ENCODE results near the gene BRAP.
"Not testable (repeated sequence)": the region's sequence is repeated elsewhere in the genome, so short reads cannot be mapped to it uniquely, and the experiment has no call there.

BRAP gene

GRCh38 chr12:111616177-111616623 lies 69.6 kb downstream of the BRAP start:
- no peak for DNase-seq (ENCODE audit: low spot score)

- DNase-seq (ENCODE audit: low spot score) = no peak
Observed at GRCh38 chr12:111607239-111607638, 78.5 kb downstream of the BRAP start.

DNA sequence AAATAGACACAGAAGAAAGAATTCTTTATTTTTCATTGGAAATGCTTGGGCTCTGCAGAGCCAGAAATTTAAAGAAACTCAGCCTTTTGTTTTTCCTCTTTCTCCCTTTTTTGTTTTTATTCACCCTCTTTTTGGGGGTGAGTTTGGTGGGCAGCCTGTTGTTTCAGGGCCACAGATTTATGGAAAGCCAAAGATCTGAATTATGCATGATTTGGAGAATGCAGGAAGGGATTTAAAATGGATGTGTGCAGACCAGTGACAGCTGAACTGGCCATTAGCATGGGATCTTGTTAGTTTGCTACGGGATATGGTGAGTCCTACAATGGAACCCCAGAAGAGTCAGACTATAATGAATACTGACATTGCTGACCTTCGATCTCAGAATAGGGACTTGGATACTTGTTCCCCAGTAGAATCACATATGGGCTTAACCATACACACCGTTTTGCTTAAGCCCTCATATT lies 79.0 kb downstream of the BRAP start:
- DNase-seq (ENCODE audit: low spot score) = no peak

DNA sequence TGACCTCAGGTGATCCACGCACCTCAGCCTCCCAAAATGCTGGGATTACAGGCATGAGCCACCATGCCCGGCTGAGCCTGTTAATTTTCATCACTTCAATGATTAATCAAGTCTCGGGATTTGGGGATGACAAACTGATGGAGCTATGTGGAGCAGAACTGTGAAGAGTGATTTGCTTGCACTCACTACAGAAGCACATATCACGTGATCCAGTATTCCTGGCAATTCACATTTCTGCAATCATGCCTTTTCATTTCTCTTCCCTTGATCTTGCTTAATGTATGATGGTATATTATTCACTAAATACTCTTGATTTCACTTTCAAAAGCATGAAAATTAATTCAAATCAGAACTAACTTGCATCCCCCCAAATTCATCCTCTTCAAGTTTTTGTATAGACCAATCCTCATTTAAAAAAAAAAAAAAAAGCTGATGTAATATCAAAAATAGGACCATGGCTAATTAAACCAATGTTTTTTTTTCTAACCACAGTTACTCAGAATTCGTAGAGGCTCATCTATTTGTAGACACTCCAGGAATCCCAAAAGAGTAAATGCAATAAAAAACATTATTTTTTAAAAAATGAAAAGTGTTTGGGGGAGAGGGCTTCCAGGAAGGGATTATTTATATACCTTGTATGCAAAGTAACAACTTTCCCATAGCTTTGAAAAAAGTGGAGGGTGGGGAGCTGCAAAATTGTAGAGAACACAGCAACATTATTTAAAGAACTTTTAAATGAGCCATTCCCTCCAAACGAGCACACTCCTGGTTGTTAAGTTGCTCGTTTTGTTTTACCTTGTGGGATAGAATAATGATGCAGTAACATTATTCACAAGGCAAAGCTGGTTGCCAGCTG lies 79.6 kb downstream of the BRAP start:
- no peak for DNase-seq (ENCODE audit: low spot score)

DNA sequence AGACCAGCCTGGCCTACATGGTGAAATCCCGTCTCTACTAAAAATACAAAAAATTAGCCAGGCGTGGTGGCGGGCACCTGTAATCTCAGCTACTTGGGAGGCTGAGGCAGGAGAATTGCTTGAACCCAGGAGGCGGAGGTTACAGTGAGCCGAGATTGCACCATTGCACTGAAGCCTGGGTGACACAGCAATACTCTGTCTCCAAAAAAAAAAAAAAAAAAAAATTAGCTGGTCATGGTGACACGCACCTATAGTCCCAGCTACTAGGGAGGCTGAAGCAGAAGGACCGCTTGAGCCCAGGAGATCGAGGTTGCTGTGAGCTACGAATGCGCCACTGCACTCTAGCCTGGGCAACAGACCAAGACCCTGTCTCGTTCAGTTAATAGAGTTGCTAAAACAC lies 82.9 kb downstream of the BRAP start:
- not testable (repeated sequence) for DNase-seq (ENCODE audit: low spot score)

DNA sequence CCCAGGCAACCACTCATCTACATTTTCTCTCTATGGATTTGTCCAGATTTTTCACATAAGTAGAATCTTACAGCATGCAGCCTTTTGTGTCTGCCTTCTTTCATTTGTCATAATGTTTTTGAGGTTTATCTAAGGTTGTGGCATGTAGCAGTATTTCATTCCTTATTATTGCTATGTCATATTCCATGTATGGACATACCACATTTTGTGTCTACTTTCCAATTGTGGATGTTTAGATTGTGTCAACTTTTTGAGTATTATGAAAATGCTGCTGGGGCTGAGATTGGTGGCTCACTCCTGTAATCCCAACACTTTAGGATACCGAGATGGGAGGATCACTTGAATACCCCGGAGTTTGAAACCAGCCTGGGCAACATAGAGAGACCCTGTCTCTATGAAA lies 83.4 kb downstream of the BRAP start:
- no peak for DNase-seq (ENCODE audit: low spot score)

DNA sequence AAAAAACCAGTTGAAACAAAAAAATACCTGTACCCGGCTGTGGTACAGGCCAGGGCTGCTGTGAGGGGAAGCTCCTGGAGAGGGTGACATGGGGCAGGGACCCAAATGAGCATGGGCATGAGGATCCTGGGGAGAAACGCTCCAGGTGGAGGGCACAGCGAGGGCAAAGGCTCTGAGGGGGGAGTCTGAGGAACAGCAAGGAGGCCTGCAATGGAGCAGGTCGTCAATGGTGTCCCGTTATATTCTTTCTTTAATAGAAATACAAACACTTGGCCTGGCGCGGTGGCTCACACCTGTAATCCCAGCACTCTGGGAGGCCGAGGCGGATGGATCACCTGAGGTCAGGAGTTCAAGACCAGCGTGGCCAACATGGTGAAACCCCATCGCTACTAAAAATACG lies 84.8 kb downstream of the BRAP start:
- DNase-seq (ENCODE audit: low spot score) = not testable (repeated sequence)

DNA sequence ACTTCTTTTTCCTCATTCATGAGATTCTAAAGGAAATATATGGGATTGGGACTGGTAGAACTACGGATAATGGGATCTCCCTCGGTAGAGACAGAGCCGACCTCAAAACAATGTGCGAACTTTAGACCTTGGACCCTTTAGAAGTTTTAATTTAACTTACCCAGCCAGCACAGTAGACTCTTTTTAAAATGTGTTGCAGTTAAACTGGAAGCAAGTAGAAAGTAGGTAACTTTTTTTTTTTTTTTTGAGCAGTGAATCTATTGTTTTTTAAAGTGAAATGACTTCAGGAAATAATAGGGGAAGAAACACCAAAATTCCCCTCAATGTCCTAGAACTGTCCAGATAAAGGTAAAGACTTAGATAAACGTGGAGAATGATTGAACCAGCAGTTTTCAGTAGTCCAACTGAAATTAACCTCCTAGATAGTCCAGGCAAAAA lies 85.5 kb downstream of the BRAP start:
- no peak for DNase-seq (ENCODE audit: low spot score)

GRCh38 chr12:111599453-111600204 lies 86.1 kb downstream of the BRAP start:
- peak; percentile 95 for DNase-seq (ENCODE audit: low spot score)

- DNase-seq (ENCODE audit: low spot score) = peak; percentile 88
Observed at GRCh38 chr12:111598637-111599452, 86.9 kb downstream of the BRAP start, which contains the start of gene ATXN2. Gene ATXN2 (minus strand): TSS chr12:111599315. CDS start chr12:111599034, 281 bp downstream.

DNA sequence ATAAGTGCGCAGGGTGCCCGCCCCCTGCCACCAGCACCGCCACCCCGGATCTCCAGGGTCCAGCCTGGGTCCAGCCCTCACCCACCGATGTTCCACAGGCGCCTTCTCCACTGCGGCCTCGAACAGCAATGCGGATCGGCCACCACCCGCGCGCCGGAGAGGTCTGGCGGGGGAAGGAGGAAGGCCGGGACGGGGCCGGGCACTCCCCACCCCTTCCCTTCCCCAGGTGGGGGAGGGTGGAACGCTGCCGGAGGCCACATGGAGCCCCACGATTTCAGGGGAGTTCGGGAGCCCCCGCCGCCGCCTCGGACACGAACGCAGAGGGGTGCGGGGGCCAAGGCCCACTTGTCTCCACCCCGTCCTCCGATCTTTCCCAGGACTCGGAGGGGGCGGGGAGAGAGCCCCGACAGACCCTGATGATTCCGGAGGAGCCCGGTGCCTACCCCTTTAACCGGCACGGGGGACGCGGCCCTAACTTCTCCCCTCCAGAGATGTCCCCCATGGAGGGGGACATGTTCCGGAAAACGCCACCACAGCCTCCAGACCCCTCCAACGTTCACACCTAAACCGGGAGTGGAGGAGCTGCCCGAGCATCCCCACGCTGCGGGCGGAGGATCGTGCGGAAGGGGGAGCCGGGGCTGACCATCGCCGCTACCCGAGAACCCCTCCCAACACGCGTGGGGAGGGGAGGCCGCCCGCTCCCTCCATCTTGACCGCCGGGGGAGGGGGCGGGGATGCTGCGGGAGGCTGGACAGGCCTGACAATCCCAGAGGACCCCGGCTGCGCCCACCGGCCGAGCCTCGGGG lies 87.7 kb downstream of the BRAP start:
- DNase-seq (ENCODE audit: low spot score) = peak; percentile 56

GRCh38 chr12:111596985-111597830 lies 88.5 kb downstream of the BRAP start:
- peak; percentile 72 for DNase-seq (ENCODE audit: low spot score)

DNA sequence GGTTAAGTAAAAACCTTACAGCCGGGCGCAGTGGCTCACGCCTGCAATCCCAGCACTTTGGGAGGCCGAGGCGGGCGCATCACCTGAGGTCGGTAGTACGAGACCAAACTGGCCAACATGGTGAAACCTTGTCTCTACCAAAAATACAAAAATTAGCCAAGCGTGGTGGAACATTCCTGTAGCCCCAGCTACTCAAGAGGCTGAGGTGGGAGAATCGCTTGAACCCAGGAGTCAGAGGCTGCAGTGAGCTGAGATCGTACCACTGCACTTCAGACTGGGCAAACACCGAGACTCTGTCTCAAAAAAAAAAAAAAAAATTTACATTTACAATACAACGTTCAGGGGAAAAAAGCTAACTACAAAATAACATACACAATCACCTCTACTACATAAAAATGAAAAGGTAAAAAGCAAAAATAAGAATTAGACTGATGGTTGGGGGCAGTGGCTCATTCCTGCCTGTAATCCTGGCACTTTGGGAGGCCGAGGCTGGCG lies 90.4 kb downstream of the BRAP start:
- not testable (repeated sequence) for DNase-seq (ENCODE audit: low spot score)

All from hepatic stellate cell (primary cell).